Activated T-cell treated with anti-CD3 and anti-CD28 coated beads for 4 hours (primary cell): ENCODE measurements around the gene WNT7A.
"Not testable (repeated sequence)": the region's sequence is repeated elsewhere in the genome, so short reads cannot be mapped to it uniquely, and the experiment has no call there.

Experiments
- DNase-seq: peaks from one replicate; pipeline ENCODE4 v3.0.0-alpha.2; 2020

Gene WNT7A

DNA sequence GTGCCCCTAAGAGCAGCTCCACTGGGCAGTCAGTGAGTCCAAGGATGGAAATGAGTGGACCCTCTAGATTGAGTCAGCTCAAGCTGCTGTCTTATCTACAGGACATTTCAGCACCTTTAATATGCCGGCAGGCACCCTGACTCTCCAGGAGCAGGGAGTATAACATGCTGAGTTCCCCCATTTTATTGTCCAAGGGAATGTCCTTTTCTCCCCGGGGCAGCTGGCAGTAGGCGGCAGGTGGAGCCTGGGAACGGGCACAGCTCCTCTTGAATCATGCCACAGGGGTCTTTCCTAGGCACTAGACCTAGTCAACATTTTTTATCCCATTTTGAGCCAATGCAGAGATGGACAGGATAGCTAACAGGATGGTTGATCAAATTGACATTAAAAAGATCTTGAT, 14.8 kb downstream of the WNT7A start:
- DNase-seq, result no peak

DNA sequence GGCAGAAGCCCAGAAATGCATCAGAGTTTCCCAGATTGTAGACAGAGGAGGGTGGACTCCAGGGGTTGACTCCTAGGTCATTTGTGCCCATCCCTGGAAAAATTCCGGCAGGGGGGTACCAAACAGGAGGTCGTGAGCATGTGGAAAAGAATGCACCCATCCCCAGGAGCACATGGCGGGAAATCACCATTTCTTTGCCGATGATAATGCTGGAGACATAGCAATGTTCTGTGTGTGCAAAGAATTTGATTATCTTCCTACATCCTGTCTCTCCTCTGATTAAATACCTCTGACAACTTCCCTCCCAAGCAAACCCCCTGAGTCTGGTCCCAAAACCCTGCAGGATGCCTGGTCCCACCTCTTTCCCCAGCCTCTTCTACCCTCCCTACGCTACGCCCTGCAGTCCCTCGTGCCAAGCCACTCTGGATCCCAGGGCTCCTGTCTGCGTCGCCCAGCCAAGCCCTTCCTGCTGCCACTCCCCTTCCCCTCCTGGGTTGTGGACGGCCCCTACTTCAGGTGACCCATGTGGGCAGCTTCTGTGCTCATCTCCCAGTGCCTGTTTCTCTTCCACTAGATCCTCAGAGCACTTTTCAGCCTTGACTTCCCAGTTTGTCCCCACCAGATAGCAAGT, 15.8 kb downstream of the WNT7A start:
- no peak for DNase-seq

GRCh38 chr3:13863382-13863952, 16.4 kb downstream of the WNT7A start:
- DNase-seq, result no peak

- DNase-seq, result no peak
Observed at GRCh38 chr3:13861461-13861860, 18.4 kb downstream of the WNT7A start.

DNA sequence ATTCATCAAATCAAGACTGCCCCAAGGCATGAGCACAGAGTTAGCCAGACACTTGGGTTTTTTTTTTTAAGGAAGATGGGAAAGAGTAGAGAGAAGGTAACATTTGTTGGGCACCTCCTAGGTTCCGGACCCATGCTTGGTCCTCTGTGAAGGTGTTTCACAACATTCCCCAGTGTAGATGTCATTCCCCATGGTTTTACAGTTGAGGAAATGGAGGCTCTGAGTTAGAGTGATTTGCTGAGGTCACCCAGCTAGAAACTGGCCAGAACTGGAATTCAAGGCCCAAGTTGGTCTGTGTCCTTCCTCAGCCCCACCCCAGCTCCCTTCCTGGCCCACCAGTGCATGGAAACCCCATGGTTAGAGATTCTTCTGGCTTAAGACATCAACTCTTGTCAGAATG, 19.9 kb downstream of the WNT7A start:
- no peak for DNase-seq

DNA sequence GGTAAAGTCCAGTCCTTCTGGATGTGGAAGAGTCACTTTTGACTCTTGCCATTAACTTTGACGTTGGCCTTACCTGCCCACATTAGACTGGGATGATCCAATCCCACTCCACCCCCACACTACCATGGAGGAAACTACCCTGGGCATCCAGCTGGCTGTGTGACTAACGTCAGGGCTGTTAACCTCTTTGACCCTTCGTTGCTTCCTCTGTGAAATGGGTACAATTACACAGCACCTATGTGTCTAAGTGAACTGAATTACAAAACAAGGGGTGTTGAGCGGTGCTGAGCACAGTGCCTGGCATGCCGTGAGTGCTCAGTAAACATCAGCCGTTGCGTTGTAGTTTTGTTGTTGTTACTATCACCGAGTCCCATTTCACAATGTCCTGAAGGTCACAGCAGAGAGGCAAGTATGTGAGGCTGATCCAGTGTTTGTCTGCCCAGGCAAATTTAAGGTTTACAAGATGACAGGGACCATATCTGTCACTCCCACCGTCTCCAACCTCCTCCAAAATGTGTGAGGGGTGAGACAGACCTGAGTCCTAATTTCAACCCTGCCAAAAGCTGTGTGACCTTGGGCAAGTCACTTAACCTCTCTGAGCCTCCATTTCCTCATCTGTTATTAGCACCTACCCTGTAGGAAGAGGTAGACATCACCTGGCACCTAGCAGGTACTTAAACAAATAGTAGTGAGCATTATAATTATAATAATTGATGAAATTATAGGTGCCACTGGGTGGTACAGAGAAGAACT, 20.9 kb downstream of the WNT7A start:
- no peak for DNase-seq

GRCh38 chr3:13857702-13858380, 22.0 kb downstream of the WNT7A start:
- no peak for DNase-seq

GRCh38 chr3:13856628-13857027, 23.2 kb downstream of the WNT7A start:
- not testable (repeated sequence) for DNase-seq

- no peak for DNase-seq
Observed at GRCh38 chr3:13856006-13856405, 23.9 kb downstream of the WNT7A start.

- DNase-seq, result no peak
Observed at GRCh38 chr3:13854492-13854891, 25.4 kb downstream of the WNT7A start.

GRCh38 chr3:13853978-13854296, 25.9 kb downstream of the WNT7A start:
- DNase-seq, result no peak

DNA sequence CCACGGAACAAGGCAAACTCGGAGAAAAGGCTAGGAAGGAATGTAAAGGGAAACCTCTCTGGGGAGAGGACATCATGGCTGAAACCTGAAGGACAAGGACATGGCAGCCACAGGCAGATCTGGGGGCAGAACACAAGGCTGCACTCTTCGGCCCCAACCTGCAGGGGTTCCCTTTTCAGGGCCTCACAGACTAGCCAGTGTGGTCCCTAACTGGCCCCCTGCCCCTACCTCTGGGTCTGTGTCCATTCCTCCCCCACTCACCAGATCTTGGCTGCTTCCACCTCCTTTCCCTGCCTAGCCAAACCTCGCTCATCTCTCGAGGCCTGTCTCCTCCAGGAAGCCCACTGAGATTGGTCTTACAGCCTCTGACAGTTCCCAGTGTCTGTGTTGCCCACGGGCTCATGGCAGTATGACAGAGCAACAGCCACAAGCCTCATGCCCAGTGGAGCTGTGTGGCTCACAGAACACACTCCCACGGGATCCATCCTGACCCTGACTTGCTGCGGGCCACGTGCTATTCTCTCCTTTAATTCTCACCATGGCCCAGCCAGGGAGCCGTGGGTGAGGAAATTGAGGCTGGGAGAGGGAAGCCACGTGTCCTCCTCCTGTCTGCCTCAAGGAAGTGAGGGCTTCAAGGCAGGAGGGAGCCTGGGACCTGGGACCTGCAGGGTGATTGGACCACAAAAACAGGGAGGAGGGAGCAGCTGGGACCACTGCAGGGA, 26.5 kb downstream of the WNT7A start:
- no peak for DNase-seq

- no peak for DNase-seq
Observed at GRCh38 chr3:13852638-13853009, 27.2 kb downstream of the WNT7A start.

DNA sequence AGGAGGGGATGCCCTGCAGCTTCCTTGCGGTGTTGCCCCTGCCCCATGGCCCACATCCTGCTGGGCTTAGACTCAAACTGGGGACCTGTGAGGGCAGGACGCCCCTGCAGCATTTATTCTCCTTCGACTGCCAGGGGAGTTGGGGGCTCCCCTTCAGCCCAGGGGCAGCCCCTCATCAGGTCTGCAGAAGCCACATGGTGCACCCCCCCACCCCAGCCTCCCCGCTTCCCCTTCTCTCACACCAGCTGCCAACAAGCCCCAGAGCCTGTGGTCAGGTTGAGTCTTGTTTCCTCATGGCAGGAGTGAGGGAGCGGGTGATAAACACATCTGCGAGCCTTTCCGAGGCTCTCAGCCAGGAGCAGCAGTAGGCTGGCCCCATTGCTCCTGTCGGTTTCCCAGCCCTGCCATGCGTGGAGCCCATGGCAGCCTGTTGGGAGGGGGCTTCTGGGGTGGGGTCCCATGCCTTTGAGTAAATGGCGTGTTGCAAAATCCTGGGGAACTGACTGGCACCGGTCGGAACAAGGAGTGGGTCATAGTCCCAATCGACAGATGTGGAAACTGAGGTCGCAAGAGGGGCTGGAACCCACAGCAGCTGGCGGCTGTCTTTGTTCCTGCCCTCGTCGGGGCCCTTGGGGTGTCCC, 27.8 kb downstream of the WNT7A start:
- DNase-seq, result no peak

DNA sequence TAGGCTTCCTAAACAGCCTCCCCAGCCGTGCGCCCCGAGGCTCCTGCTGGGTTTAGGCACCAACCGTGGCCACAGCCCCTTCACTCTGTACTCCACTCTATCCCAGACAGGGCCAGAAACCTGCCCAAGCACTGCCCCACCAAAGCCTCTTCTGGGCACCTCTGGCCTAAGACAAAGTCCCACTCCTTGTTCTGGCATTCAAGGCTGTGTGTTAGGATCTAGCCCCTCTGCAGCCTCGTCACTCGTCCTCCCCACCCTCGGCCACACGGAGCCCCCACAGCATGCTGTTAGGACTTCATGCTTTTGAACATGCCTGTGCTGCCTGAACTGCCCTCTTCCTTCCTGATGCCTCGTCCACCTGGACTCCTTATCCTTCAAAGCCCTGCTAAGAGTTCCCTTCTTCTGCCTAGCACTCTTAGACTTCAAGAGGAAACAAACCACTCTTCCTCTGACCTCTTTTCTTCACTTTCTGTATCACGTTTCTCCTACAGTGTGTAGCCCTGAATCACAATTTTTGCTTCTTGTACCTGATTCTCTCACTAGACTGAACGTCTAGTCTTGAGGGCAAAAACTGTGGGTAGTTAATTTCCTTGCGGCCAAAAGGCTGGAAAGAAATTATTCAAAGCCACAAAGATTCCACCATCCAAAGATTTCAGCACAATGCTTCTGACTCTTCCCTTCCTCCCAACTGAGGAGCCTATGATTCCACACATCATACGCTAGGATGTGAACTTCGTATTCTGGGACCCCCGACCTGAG, 28.6 kb downstream of the WNT7A start:
- no peak for DNase-seq

DNA sequence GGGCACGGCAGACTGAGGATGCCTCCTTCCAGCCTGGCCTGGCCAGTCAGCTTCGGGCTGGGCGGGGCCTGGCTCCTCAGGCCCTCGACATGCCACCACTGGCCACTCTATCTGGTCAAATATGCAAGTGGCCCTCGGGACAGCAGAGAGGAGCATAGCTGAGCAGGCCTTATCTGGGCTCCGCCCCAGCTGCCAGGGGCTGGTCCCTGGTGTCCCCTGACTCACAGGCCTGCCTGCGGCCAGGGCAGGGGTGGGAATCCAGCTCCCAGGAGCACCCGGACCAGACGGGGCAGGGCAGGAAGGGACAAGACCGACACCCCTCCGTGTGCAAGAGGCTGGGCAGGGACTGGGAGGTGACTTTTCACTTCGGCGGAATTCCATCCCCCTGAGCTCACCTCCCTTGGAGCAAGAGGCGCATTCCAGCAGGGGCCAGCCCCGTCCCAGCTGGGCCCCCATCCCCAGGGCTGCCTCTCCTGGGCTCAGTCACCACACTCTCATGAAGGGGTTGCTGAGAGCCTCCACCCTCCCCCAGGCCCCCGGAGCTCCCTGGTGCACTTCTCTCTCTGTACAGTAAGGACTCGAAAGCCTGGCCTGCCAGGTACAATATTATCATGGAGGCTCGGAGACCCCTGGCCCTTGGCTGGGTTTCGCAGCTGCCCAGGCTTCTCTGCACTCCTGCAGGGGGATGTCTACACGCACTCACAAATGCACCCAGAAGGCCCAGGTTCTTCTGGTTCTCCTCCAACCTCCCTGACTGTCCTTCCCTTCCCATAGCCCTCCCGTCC, 29.5 kb downstream of the WNT7A start:
- DNase-seq, result no peak

DNA sequence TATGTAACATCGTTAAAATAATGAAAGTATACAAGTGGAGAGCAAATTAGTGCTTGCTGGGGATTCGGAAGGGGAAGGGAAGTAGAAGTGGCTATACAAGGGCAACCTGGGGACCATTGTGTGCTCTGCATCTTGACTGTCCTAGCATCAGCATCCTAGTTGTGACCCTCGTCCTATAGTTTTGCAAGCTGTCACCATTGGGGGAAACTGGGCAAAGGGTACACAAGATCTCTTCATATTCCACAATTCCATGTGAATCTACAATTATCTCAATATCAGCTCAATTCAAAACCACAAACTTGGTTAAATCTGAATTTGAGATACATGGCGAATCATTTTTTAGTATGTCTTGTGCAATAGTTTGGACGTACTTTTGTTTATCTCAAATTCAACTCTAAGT, 30.9 kb downstream of the WNT7A start:
- no peak for DNase-seq

DNA sequence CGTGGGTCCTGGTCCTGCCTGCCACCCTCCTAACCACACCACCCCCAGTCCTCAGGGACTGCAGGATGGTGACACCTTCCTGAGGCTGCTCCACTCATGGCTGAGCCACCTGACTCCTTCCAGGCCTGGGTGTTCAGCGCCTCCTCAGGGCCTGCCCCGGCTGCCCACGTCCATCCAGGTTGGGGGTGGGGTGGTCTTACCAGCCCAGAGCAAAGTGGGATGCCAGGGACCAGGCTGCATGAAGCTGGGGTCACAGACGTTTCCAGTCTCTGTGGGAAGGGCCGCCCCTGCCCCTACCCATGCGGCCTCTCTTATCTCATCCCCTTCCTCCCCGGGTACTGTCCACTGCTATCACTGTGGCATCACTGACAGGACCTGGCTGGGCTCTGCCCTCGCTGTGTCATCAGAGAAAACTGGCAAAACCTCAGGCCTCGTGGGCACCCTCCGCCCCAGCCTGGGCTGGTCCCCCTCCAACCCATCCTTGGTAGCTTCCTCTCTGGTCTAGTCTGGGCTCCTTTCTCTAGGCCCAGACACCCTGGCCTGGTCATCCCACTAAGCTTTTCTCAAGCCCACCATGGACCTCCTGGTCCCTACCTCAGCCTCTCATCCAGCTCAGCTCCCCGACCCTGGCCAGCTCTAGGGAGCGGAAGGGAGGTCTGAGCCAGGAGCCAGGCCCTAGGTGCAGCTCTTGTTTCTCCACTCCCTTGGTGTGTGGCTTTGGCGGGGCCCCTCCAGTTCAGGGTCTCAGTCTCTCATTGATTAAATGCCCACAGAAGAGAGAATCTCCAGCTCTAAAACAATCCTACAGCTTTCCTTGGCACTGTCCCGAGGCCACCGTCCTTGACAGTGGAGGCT, 32.9 kb downstream of the WNT7A start:
- no peak for DNase-seq

DNA sequence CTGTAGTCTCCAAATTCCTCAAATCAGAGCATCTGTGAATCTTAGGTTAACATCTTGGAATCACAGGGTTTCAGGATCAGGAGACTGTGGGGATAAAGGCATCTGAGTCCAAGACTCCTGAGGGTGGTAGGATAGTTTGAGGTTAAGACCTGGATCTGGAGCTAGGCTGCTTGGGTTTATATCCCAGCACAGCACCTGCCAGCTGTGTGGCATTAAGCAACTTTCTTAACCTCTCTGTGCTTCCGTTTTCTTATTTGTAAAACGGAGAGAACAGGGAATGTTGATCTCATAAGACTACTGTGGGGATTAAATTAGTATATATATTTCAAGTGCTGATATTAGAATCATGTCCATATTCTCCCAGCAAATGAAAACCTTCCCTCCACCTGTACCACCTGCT, 33.6 kb downstream of the WNT7A start:
- DNase-seq, result no peak

DNA sequence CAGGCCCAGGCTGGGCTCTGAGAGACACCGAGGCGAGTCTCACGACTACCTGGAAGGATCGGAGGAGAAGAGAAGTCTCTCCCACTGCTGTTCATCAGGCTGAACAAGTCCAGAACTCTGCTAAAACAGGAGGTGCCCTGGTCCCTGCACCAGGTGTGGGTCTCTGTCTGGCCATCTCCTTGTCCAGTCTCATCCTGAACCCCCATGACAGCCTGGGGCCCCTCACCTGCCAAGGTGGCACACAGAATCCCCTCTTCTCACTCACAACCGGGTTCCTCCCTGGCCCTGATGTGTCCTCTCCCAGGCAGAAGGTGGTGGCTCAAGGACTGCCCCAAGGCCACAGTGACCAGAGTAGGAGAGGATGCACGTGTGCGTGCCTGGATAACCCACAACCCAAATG, 34.1 kb downstream of the WNT7A start:
- DNase-seq, result no peak
